H1 (cell line): ENCODE results near the gene CLEC1B.

Experiments
- CBX8 ChIP-seq: fragments of 300-800, 300-1000 bp; sonication (generic); IDR thresholded peaks from 2 replicates; pipeline ENCODE4 v1.7.1; 2016; ENCODE audit warnings: low read depth, low read length, borderline replicate concordance
- JUN ChIP-seq: IDR thresholded peaks from 2 replicates; pipeline ENCODE4 v1.6.1; 2011; ENCODE audit warnings: low read depth, mild to moderate bottlenecking, improper control_type of control experiment, low read length
- NRF1 ChIP-seq: IDR thresholded peaks from 2 replicates; pipeline ENCODE4 v1.6.1; 2011; ENCODE audit warnings: mild to moderate bottlenecking, low read depth, low read length, improper control_type of control experiment
- POLR2A ChIP-seq, 2 experiments: IDR thresholded peaks; 1 replicate in 1 of 2; 2 replicates in 1 of 2; pipeline ENCODE4 v1.6.1; 2011; ENCODE audit warnings: low read depth in 2 of 2, low read length in 2 of 2, mild to moderate bottlenecking in 2 of 2; ENCODE audit errors: control extremely low read depth in 1 of 2
- POLR2AphosphoS5 ChIP-seq: IDR thresholded peaks from 2 replicates; pipeline ENCODE4 v1.6.1; 2011; ENCODE audit warnings: low read depth, low read length
- SIN3A ChIP-seq, 2 experiments: IDR thresholded peaks in 1 of 2; conservative IDR thresholded peaks in 1 of 2; 2 replicates each; pipeline ENCODE4 v1.6.1; 2011 to 2012; ENCODE audit warnings: low read length in 2 of 2, improper control_type of control experiment in 1 of 2, low read depth in 1 of 2, mild to moderate bottlenecking in 1 of 2
- SP2 ChIP-seq: IDR thresholded peaks from 2 replicates; pipeline ENCODE4 v1.6.1; 2012; ENCODE audit warnings: mild to moderate bottlenecking, low read length, inconsistent platforms
- ZNF274 ChIP-seq: IDR thresholded peaks from 2 replicates; pipeline ENCODE4 v1.7.0; 2012; ENCODE audit warnings: low read length, borderline replicate concordance; ENCODE audit errors: extremely low read depth
- TF ChIP-seq, protein P1 (sequence below), 3 experiments: IDR thresholded peaks; 1 replicate in 2 of 3; 2 replicates in 1 of 3; pipeline versions ENCODE4 v1.5.1 to v1.6.1; 2011; ENCODE audit warnings: low read length in 3 of 3, mild to moderate bottlenecking in 3 of 3, inconsistent platforms in 2 of 3, low read depth in 1 of 3, moderate library complexity in 1 of 3; ENCODE audit not compliant: insufficient read depth in 1 of 3; ENCODE audit errors: control extremely low read depth in 1 of 3

DNA sequence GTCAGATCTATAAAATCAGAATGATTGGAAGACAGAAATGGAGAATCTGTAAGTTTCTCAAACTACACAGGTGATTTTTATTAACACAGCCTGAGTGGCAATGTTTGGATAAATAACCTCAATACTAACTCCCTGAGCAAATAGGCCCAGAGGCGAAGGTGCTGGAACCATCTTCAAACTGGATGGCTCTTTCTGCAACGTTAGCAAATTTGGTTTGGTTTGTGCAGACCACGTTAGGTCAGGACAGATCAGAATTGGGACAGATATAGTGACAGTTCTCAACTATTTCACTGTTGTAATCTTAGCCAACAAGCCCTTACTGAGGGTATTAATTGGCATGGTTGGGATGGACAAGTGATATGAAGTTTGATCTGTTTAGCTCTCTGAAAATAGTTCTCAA lies 22.4 kb upstream of the CLEC1B start:
- TF ChIP-seq POLR2A (IDR thresholded peaks at IDR 0.05; ENCODE audit: control extremely low read depth in 1 of 2, low read depth in 2 of 2, low read length in 2 of 2) (no peak), SP2 (no peak), SIN3A (conservative IDR thresholded peaks at IDR 0.05 in 1 of 2, IDR thresholded peaks at IDR 0.05 in 1 of 2; ENCODE audit: low read depth in 1 of 2, low read length in 2 of 2) (no peak), ZNF274 (no peak), CBX8 (no peak), POLR2AphosphoS5 (no peak), JUN (no peak), NRF1 (no peak)
- TF ChIP-seq, protein P1, sequence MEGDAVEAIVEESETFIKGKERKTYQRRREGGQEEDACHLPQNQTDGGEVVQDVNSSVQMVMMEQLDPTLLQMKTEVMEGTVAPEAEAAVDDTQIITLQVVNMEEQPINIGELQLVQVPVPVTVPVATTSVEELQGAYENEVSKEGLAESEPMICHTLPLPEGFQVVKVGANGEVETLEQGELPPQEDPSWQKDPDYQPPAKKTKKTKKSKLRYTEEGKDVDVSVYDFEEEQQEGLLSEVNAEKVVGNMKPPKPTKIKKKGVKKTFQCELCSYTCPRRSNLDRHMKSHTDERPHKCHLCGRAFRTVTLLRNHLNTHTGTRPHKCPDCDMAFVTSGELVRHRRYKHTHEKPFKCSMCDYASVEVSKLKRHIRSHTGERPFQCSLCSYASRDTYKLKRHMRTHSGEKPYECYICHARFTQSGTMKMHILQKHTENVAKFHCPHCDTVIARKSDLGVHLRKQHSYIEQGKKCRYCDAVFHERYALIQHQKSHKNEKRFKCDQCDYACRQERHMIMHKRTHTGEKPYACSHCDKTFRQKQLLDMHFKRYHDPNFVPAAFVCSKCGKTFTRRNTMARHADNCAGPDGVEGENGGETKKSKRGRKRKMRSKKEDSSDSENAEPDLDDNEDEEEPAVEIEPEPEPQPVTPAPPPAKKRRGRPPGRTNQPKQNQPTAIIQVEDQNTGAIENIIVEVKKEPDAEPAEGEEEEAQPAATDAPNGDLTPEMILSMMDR (IDR thresholded peaks at IDR 0.05; ENCODE audit: control extremely low read depth in 1 of 3, insufficient read depth in 1 of 3, low read depth in 1 of 3, low read length in 3 of 3), result no peak
